Activated CD4-positive, CD25-positive, alpha-beta regulatory T cell treated with anti-CD3 and anti-CD28 coated beads, Interleukin-2, amount 50 U/mL, for 24 hours (primary cell): ENCODE results near the gene TYRP1.

Source experiments
- ATAC-seq, 2 donors: fragments of 150-1000 bp; cut with Tn5 transposase; one replicate each; pipeline ENCODE4 v1.10.0; 2021; ENCODE audit warnings: mild to moderate bottlenecking in 1 of 2, moderate library complexity in 1 of 2

TYRP1 gene

DNA sequence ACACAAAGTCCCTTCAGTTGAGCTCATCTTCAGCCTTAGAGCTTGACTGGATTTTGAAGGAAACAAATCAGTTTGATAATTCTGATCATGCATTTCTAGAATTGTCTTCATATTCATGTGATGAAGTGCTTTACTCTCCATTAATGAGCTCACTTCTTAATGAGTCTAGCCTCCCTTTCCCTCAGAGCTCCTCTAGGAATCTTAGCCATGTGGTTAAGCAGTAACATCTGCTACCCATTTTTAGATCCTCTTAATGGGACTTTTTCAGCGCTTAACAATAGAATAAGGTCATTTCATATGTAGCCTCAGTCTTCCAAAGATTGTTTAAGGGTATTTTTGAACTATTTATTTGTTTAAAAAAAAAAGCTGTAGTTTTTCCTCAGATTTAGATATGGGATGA lies 44.7 kb downstream of the TYRP1 start:
- ATAC-seq, result no peak

DNA sequence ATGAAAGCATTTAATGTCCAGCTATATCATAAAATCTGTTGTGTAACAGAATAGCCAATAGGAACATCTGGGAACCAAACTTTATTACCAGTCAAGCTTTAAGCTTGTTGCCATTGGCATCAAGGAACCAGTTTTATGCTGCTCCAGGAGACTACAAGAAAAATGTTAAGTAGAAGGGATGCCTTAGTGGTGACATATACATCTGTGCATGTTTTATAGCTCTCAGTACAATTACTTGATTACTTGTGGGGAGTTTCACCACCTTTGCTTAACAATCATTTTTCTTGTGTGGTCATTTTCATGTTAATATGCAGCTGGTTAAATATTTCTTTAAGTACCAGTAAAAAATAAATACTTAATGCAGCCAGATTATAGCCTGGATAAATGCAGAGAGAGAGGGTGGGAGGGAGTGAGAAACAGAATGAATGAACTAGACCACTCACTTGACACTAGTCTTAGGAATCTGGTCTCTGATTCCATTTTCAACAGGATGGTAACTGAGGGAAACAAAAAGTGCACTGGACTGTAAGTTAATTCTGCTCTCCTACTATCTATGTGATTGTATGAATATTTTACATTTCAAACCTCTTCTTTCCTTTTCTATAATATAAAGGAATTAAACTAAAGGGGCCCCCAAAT lies 45.9 kb downstream of the TYRP1 start:
- no peak for ATAC-seq

DNA sequence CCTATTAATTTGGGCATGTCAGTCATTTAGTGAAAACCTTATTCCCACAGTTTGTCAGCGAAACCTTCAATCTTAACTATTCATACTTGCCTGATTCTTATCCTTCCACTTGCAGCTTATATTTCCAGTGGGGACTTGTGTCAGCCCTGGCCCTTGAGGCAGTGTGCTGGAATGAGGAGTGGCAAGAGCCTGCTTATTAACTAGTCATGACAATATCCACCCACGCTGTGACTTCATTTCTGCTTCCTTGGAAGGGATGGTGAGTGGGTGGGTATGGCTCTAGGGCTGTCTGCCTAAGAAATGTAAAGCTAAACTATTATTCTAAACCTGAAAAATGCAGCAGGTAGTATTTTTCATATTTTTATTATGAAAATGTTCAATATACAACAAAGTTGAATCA lies 47.7 kb downstream of the TYRP1 start:
- no peak for ATAC-seq

DNA sequence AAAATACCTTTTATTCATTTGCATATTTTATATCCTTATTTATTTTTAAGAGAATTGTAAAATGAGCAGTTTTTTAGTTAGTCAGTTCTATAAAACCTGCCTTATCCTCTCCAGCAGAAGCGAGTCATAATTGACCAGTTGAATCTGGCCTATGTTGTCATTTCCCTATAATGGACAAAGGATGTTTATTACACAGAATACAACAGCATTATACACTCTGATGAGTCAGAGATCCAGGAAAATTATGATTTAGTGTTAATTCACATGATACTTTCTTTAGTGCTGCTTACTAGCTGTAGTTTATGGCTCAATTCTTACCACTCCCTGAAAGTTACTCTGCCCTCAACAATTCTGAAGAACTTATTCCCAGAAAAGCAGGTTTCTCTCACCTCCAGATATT lies 54.8 kb downstream of the TYRP1 start:
- no peak for ATAC-seq

DNA sequence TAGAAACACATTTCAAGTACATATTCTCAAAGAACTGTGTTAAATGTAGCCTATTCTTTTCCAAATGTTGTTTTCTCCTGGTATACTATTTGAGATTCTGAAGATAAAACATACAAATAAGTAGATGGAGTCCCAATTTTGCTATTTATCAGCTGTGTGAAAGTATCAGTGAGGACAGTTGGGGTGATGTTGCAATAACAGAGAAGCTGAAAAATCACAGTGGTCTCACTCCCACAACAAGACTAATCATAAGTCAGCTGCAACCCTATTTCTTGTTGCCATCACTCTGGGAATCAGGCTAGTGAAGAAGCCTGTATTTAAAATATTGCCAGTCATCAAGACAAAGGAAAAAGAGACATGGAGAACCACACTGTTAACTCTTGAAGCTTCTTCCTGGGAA lies 55.8 kb downstream of the TYRP1 start:
- no peak for ATAC-seq

DNA sequence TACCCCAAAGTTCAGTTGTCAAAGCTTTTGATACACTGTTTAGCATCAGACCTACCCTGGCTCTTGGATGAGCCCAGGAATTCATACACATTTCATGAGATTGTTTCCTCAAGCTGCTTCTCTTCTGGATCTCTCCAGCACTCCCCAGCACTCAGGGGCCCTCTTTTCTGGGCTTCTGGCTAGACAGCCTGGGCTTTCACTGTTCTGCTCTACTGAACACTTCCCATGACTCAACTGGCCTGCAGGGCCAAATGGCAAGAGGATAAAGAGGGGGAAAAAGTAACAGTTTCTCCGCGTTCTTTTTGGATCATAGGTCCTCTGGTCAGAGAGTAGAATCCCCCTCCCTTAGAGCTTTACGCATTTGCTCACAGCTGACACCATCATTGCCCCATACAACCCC lies 60.7 kb downstream of the TYRP1 start:
- ATAC-seq, result no peak

DNA sequence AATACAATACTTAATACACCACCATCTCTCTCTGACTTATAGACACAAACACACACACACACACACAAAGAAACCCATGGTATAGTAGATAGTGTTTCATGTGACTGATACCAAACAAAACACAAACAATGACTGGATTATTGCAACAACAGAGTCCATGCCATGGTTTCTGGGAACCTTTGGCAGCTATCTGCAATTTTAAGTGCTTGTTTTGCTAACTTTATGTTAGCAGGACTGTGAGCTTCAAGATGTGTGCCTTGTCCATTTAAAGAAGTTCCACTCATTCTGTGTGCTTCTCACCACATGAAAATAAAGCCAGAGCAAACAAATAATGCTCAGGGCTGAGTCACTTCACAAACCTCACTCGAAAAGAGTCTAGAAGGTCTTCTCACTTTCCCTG lies 66.6 kb downstream of the TYRP1 start:
- no peak for ATAC-seq
